Neuronal stem cell (in vitro differentiated cells): ENCODE measurements around the gene FBXW9.

Experiments
- DNase-seq: peaks from one replicate; pipeline ENCODE4 v3.0.0-alpha.2; 2013; ENCODE audit warnings: low spot score
- H2AFZ ChIP-seq: one replicate; pipeline ENCODE4 v1.6.1; 2013; ENCODE audit warnings: mild to moderate bottlenecking, low read length, inconsistent platforms
- H2AK5ac ChIP-seq: 2 replicates; pipeline ENCODE4 v1.6.1; 2013; ENCODE audit warnings: low read depth, mild to moderate bottlenecking, inconsistent platforms, low read length, moderate library complexity, mixed read lengths
- H2BK120ac ChIP-seq: 2 replicates; pipeline ENCODE4 v1.6.1; 2013; ENCODE audit warnings: low read depth, mild to moderate bottlenecking, inconsistent platforms, low read length, moderate library complexity, mixed read lengths
- H2BK12ac ChIP-seq: one replicate; pipeline ENCODE4 v1.6.1; 2013; ENCODE audit warnings: low read length, inconsistent platforms
- H2BK15ac ChIP-seq: 2 replicates; pipeline ENCODE4 v1.6.1; 2013; ENCODE audit warnings: mild to moderate bottlenecking, low read length, inconsistent platforms, mixed read lengths
- H2BK5ac ChIP-seq: one replicate; pipeline ENCODE4 v1.6.1; 2013; ENCODE audit warnings: inconsistent platforms, mild to moderate bottlenecking, low read length, moderate library complexity
- H3K14ac ChIP-seq: one replicate; pipeline ENCODE4 v1.6.1; 2013; ENCODE audit warnings: low read length, inconsistent platforms
- H3K18ac ChIP-seq: 2 replicates; pipeline ENCODE4 v1.6.1; 2013; ENCODE audit warnings: low read length, inconsistent platforms
- H3K23ac ChIP-seq: 2 replicates; pipeline ENCODE4 v1.6.1; 2013; ENCODE audit warnings: low read depth, mild to moderate bottlenecking, mixed read lengths, low read length, inconsistent platforms; ENCODE audit not compliant: poor library complexity
- H3K27ac ChIP-seq: replicated peaks from 3 replicates; pipeline ENCODE4 v1.5.1; 2013; ENCODE audit warnings: low read length, inconsistent platforms
- H3K27me3 ChIP-seq, 3 experiments: 2 replicates each; pipeline ENCODE4 v1.6.1; 2013; ENCODE audit warnings: low read length in 3 of 3, mild to moderate bottlenecking in 2 of 3, inconsistent platforms in 1 of 3, low read depth in 1 of 3, mixed read lengths in 1 of 3, moderate library complexity in 1 of 3; ENCODE audit not compliant: control insufficient read depth in 3 of 3, insufficient read depth in 3 of 3
- H3K36me3 ChIP-seq, 2 donors: replicated peaks in 1 of 2; 2 replicates each; pipeline ENCODE4 v1.6.1; 2013; ENCODE audit warnings: low read length in 2 of 2; ENCODE audit not compliant: control insufficient read depth in 2 of 2, insufficient read depth in 2 of 2
- H3K4ac ChIP-seq: 2 replicates; pipeline ENCODE4 v1.6.1; 2013; ENCODE audit warnings: inconsistent platforms, mild to moderate bottlenecking, low read length, moderate library complexity
- H3K4me1 ChIP-seq, 2 donors: 1 replicate in 1 of 2; 2 replicates in 1 of 2; pipeline ENCODE4 v1.6.1; 2013; ENCODE audit warnings: low read length in 2 of 2, low read depth in 1 of 2; ENCODE audit not compliant: control insufficient read depth in 2 of 2, insufficient read depth in 1 of 2
- H3K4me2 ChIP-seq: one replicate; pipeline ENCODE4 v1.6.1; 2013; ENCODE audit warnings: mild to moderate bottlenecking, low read length, inconsistent platforms; ENCODE audit not compliant: insufficient read depth, poor library complexity, severe bottlenecking
- H3K4me3 ChIP-seq, 2 donors: 2 replicates each; pipeline ENCODE4 v1.5.1; 2013; ENCODE audit warnings: low read length in 2 of 2, mild to moderate bottlenecking in 2 of 2, inconsistent platforms in 1 of 2, moderate library complexity in 1 of 2
- H3K79me1 ChIP-seq: one replicate; pipeline ENCODE4 v1.6.1; 2013; ENCODE audit warnings: low read depth, mild to moderate bottlenecking, inconsistent platforms, low read length, moderate library complexity
- H3K9ac ChIP-seq: one replicate; pipeline ENCODE4 v1.6.1; 2013; ENCODE audit warnings: mild to moderate bottlenecking, low read depth, low read length, inconsistent platforms; ENCODE audit not compliant: poor library complexity
- H3K9me3 ChIP-seq, 2 donors: replicated peaks in 1 of 2; 2 replicates each; pipeline versions ENCODE3 to v1.6.1; 2013; ENCODE audit warnings: low read length in 2 of 2, mild to moderate bottlenecking in 2 of 2, inconsistent platforms in 1 of 2, low read depth in 1 of 2, mixed read lengths in 1 of 2, moderate library complexity in 1 of 2; ENCODE audit not compliant: control insufficient read depth in 2 of 2, insufficient read depth in 1 of 2
- H4K8ac ChIP-seq: one replicate; pipeline ENCODE4 v1.6.1; 2013; ENCODE audit warnings: low read depth, mild to moderate bottlenecking, inconsistent platforms, low read length, moderate library complexity
- H4K91ac ChIP-seq: one replicate; pipeline ENCODE4 v1.6.1; 2013; ENCODE audit warnings: low read length, low read depth, mild to moderate bottlenecking, inconsistent platforms; ENCODE audit not compliant: poor library complexity
- WGBS, 2 donors: extraction: QIAGEN DNeasy Blood & Tissue Kit; methylation state at CpG; one replicate each; pipeline ENCODE4 v1.1.7; 2013; ENCODE audit warnings: missing lambda C conversion rate in 2 of 2, mixed read lengths in 1 of 2; ENCODE audit not compliant: insufficient read length in 2 of 2, insufficient replicate concordance in 1 of 2; ENCODE audit errors: extremely low coverage in 2 of 2; 5-methylcytosine and 5-hydroxymethylcytosine counted together

The FBXW9 gene

DNA sequence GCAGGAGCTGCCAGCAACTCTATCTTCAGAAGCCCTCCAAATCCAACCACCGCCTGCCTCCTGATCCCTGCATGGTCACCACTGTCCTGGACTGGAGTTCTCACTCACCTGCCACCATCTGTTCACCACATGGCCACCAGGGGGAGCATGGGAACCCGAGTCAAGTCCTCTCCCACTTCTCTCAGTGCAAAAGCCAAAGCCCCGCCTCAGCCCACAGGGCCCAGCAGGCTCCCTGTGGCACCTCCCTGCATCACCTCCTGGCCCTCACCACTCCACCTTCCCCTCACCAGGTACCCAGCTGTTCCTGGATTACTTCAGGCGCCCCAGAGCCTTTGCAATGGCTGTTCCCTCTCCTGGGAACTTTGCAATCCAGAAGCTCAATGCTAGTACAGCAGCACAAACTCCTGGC lies 20.0 kb downstream of the FBXW9 start:
- H3K4me2 ChIP-seq: no peak overlapping the region
- no peak overlapping the region for H2AK5ac ChIP-seq
- no peak overlapping the region for H2AFZ ChIP-seq
- no peak overlapping the region for H3K23ac ChIP-seq
- H3K18ac ChIP-seq: no peak overlapping the region
- no peak overlapping the region for H3K9ac ChIP-seq
- no peak overlapping the region for H2BK15ac ChIP-seq
- DNase-seq: peak; percentile 80
- no peaks in the 10 kb centered on the region for H3K9me3 ChIP-seq
- peaks cover 58 to 84% of the 10 kb centered on the region in 2 donors for H3K36me3 ChIP-seq
- H3K4ac ChIP-seq: no peak overlapping the region
- H3K4me3 ChIP-seq: no peak overlapping the region
- no peak overlapping the region for H2BK120ac ChIP-seq
- no peak overlapping the region for H2BK5ac ChIP-seq
- H3K14ac ChIP-seq: no peak overlapping the region
- H3K27me3 ChIP-seq: no peaks in the 10 kb centered on the region
- no peak overlapping the region for H2BK12ac ChIP-seq
- no peak overlapping the region for H3K27ac ChIP-seq
- peaks cover 0 to 2% of the 10 kb centered on the region in 2 donors for H3K4me1 ChIP-seq
- H3K79me1 ChIP-seq: peaks cover 10% of the 10 kb centered on the region
- H4K8ac ChIP-seq: no peak overlapping the region
- no peak overlapping the region for H4K91ac ChIP-seq
- no CpG with 5 or more reads among the region's 4 CpGs for WGBS, 2 donors

DNA sequence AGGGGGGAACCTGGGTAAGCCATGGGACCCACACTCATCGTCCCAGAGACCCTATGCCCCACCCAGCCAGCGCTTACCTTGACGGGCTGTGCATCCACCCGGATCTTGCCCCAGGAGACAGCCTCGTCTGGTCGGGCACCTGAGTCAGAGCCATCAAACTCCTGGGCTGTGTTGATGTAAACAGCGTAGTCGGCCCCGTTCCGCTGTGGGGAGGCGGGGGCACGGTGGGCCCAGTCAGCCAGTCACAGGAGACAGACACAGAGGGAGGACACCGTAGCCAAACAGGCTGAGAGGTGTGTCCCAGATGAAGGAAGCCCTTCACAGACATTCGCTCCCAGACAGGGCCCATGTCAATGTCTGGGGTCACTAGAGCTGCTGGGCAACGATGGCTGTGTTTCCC lies 20.5 kb downstream of the FBXW9 start:
- peaks cover 58 to 84% of the 10 kb centered on the region in 2 donors for H3K36me3 ChIP-seq
- no peaks in the 10 kb centered on the region for H3K27me3 ChIP-seq
- no peak overlapping the region for H3K9ac ChIP-seq
- no peak overlapping the region for H2BK12ac ChIP-seq
- no peaks in the 10 kb centered on the region for H3K9me3 ChIP-seq
- DNase-seq: no peak
- no peak overlapping the region for H2BK5ac ChIP-seq
- H3K27ac ChIP-seq: no peak overlapping the region
- no peak overlapping the region for H3K4ac ChIP-seq
- no peak overlapping the region for H3K4me3 ChIP-seq
- H2AFZ ChIP-seq: no peak overlapping the region
- H4K91ac ChIP-seq: no peak overlapping the region
- H3K79me1 ChIP-seq: peaks cover 10% of the 10 kb centered on the region
- no peak overlapping the region for H2AK5ac ChIP-seq
- no peak overlapping the region for H2BK120ac ChIP-seq
- H3K4me2 ChIP-seq: no peak overlapping the region
- H3K4me1 ChIP-seq: peaks cover 0 to 2% of the 10 kb centered on the region in 2 donors
- no CpG with 5 or more reads among the region's 15 CpGs for WGBS, 2 donors
- H3K18ac ChIP-seq: no peak overlapping the region
- H2BK15ac ChIP-seq: no peak overlapping the region
- H3K14ac ChIP-seq: no peak overlapping the region
- no peak overlapping the region for H4K8ac ChIP-seq
- H3K23ac ChIP-seq: no peak overlapping the region

DNA sequence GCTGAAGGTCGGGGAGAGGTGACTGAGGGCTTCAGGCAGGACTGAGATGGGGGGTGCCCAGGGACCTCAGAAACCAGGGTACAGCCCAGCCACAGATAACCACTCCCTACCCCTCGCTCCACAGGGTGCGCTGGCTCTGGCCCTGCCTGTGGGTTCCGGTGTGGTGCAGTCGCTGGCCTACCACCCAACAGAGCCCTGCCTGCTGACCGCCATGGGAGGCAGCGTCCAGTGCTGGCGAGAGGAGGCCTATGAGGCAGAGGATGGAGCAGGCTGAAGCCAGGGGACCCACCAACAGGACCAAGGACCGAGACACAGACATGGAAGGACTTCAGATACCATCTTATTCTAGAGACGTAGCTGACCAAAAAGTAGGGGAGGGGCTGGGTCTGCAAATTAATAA lies 21.0 kb downstream of the FBXW9 start:
- H3K27ac ChIP-seq: no peak overlapping the region
- no peak overlapping the region for H2AFZ ChIP-seq
- no peak overlapping the region for H4K8ac ChIP-seq
- no peak overlapping the region for H3K4ac ChIP-seq
- H3K27me3 ChIP-seq: no peaks in the 10 kb centered on the region
- no peak overlapping the region for H2BK15ac ChIP-seq
- peak overlapping the region; percentile 15 for H3K9ac ChIP-seq
- no peak overlapping the region for H3K4me2 ChIP-seq
- H3K18ac ChIP-seq: no peak overlapping the region
- no CpG with 5 or more reads among the region's 10 CpGs for WGBS, 2 donors
- no peak overlapping the region for H2AK5ac ChIP-seq
- no peak overlapping the region for H2BK120ac ChIP-seq
- H3K4me1 ChIP-seq: peaks cover 2 to 4% of the 10 kb centered on the region in 2 donors
- H3K23ac ChIP-seq: peak overlapping the region; percentile 86
- peaks cover 58 to 87% of the 10 kb centered on the region in 2 donors for H3K36me3 ChIP-seq
- no peak overlapping the region for H2BK5ac ChIP-seq
- H3K4me3 ChIP-seq: peak overlapping the region in 1 of 2 donors; percentile 16
- no peak overlapping the region for H3K14ac ChIP-seq
- H4K91ac ChIP-seq: no peak overlapping the region
- no peak for DNase-seq
- no peaks in the 10 kb centered on the region for H3K9me3 ChIP-seq
- H2BK12ac ChIP-seq: no peak overlapping the region
- H3K79me1 ChIP-seq: peaks cover 11% of the 10 kb centered on the region

GRCh38 chr19:12672744-12673143 lies 23.7 kb downstream of the FBXW9 start:
- Histone ChIP-seq H3K36me3 (peaks cover 48 to 70% of the 10 kb centered on the region in 2 donors), H3K4ac (no peak overlapping the region), H3K9ac (no peak overlapping the region), H3K27ac (no peak overlapping the region), H3K4me3 (no peak overlapping the region), H4K8ac (no peak overlapping the region), H2BK15ac (no peak overlapping the region), H3K23ac (no peak overlapping the region), H2BK120ac (no peak overlapping the region), H3K4me2 (no peak overlapping the region), H3K79me1 (peaks cover 28% of the 10 kb centered on the region), H3K4me1 (peaks cover 12 to 16% of the 10 kb centered on the region in 2 donors), H3K14ac (no peak overlapping the region), H2AFZ (no peak overlapping the region), H2AK5ac (no peak overlapping the region), H3K18ac (no peak overlapping the region), H3K9me3 (no peaks in the 10 kb centered on the region), H2BK5ac (no peak overlapping the region), H3K27me3 (no peaks in the 10 kb centered on the region), H4K91ac (no peak overlapping the region), H2BK12ac (no peak overlapping the region)
- no peak for DNase-seq
- WGBS, 2 donors: no CpG with 5 or more reads among the region's 10 CpGs
